ENCODE measurements around the gene MRPL39. TPM values are rescaled to one million over a fixed set of nuclear protein-coding genes. Genes with fewer than 3 reads are reported as not detected.

The MRPL39 gene
- polyA plus RNA-seq, 1 experiment, result 37.0 TPM

DNA sequence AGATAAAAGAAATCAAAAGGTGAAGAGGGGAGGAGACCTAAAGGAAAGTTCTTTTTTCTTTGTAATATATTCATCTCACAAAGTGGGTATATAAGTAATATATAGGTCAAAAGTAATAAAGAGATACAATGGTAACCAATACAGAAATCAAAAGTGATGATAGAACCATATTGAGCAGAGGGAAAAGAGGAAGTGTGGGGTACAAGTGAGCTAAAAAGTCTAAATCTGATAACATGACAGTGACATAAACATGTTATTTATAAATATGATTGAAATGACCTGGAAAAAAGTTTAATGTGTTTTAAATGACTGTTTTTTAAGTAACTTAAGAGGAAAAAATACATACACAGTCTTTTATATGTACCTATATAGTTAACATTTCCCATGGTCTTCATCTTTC lies 70.5 kb downstream of the MRPL39 start:
- TF ChIP-seq, protein P1, sequence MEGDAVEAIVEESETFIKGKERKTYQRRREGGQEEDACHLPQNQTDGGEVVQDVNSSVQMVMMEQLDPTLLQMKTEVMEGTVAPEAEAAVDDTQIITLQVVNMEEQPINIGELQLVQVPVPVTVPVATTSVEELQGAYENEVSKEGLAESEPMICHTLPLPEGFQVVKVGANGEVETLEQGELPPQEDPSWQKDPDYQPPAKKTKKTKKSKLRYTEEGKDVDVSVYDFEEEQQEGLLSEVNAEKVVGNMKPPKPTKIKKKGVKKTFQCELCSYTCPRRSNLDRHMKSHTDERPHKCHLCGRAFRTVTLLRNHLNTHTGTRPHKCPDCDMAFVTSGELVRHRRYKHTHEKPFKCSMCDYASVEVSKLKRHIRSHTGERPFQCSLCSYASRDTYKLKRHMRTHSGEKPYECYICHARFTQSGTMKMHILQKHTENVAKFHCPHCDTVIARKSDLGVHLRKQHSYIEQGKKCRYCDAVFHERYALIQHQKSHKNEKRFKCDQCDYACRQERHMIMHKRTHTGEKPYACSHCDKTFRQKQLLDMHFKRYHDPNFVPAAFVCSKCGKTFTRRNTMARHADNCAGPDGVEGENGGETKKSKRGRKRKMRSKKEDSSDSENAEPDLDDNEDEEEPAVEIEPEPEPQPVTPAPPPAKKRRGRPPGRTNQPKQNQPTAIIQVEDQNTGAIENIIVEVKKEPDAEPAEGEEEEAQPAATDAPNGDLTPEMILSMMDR (IDR thresholded peaks at IDR 0.05; ENCODE audit: low read depth, low read length), result no peak
- H3K27me3 ChIP-seq (ENCODE audit: control insufficient read depth, insufficient read depth, low read length), result no peaks in the 10 kb centered on the region
- H3K9me3 ChIP-seq (ENCODE audit: control insufficient read depth, insufficient read depth, low read length), result peaks cover 12% of the 10 kb centered on the region
- no peak overlapping the region for H3K4me3 ChIP-seq (ENCODE audit: low read depth, low read length)
- H3K27ac ChIP-seq (ENCODE audit: low read depth, low read length), result no peak overlapping the region
- DNase-seq (ENCODE audit: low read depth, low spot score), result no peak
- POLR2A ChIA-PET, result no interaction called here
- CTCF ChIA-PET, result no interaction called here

DNA sequence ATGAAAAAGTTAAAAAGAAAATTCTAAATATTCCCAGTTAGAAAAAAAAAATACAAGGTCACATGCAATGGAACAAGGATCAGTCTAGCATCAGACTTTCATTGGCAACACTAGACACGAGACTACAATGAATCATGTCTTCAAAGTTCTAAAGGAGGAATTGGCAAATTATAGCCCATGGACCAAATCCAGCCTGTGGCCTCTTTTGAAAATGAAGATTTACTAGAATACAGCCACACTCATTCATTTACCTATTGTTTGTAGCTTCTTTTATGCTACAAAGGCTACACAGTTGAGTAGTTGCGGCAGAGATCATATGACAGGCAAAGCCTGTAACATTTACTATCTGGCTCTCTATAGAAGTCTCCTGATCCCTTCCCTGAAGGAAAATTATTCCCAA lies 71.4 kb downstream of the MRPL39 start:
- Histone ChIP-seq H3K9me3 (ENCODE audit: control insufficient read depth, insufficient read depth, low read length) (peaks cover 12% of the 10 kb centered on the region), H3K27ac (ENCODE audit: low read depth, low read length) (no peak overlapping the region), H3K4me3 (ENCODE audit: low read depth, low read length) (no peak overlapping the region), H3K27me3 (ENCODE audit: control insufficient read depth, insufficient read depth, low read length) (no peaks in the 10 kb centered on the region)
- TF ChIP-seq, protein P1 (IDR thresholded peaks at IDR 0.05; ENCODE audit: low read depth, low read length), result no peak
- POLR2A ChIA-PET, result no interaction called here
- DNase-seq (ENCODE audit: low read depth, low spot score), result no peak
- CTCF ChIA-PET, result no interaction called here

Other genes with a start within 250 kb of the MRPL39 start
- 5.7 and 7.2 TPM in 2 replicates for gene JAM2, start 31.8 kb upstream of the MRPL39 start, polyA plus RNA-seq (2011; rRNA removed)
- 142 and 222 TPM in 2 replicates for gene ATP5PF, start 127.4 kb upstream of the MRPL39 start, polyA plus RNA-seq (2011; rRNA removed)
- 17.5 and 26.6 TPM in 2 replicates for gene GABPA, start 127.5 kb upstream of the MRPL39 start, polyA plus RNA-seq (2011; rRNA removed)

All from AG04450 (cell line).